GM18505 (cell line): ENCODE results near the gene CCDC192.
"Not testable (repeated sequence)": the region's sequence is repeated elsewhere in the genome, so short reads cannot be mapped to it uniquely, and the experiment has no call there.

Source experiments
- ATAC-seq: cut with Tn5 transposase; IDR thresholded peaks from one replicate; pipeline ENCODE4 v1.9.1; 2021; ENCODE audit not compliant: unreplicated experiment
- POLR2A ChIP-seq: IDR thresholded peaks from 4 replicates; pipeline ENCODE4 v1.6.1; 2011; ENCODE audit warnings: borderline replicate concordance; ENCODE audit not compliant: insufficient read depth, insufficient read length; ENCODE audit errors: extremely low read depth

CCDC192 gene

GRCh38 chr5:127684726-127685467, 18.3 kb upstream of the CCDC192 start:
- ATAC-seq: no peak

GRCh38 chr5:127685662-127686061, 17.5 kb upstream of the CCDC192 start:
- ATAC-seq: no peak
- TF ChIP-seq POLR2A: no peak

More at GRCh38 chr5:127684726-127685467, 18.3 kb upstream of the CCDC192 start:
- no peak for TF ChIP-seq POLR2A

GRCh38 chr5:127686424-127686823, 16.8 kb upstream of the CCDC192 start:
- no peak for ATAC-seq
- TF ChIP-seq POLR2A: no peak

DNA sequence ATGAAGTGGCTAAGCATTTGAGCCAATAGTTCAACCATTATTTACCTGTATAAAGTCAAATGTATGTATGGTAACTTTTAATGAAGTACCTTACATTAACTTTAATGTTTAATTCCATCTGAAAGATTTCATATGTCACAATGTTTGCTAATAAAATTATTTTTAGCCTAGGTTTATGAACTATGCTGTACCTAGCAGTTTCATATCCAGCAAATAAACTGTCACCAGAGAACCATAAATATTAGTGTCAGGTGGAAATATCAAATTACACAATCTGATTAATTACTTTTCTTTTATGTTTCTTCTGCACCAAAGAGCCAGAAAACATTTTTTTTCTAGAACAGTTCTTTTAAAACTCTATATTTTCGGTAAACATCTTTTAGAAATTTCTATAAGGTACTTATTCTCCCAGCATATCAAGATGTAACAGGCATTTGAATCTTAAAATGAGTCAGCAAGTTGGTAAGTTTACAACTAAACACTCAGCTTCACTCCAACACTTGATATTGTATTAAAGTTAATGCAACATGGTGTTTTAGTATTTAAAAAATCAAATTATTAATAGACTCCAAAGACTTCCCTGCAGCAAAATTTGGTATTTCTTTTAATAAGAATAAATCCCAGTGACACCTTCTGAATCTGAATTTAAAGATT, 8.5 kb upstream of the CCDC192 start:
- TF ChIP-seq POLR2A: no peak
- ATAC-seq: no peak

GRCh38 chr5:127695346-127695745, 7.8 kb upstream of the CCDC192 start:
- no peak for ATAC-seq
- TF ChIP-seq POLR2A: no peak

DNA sequence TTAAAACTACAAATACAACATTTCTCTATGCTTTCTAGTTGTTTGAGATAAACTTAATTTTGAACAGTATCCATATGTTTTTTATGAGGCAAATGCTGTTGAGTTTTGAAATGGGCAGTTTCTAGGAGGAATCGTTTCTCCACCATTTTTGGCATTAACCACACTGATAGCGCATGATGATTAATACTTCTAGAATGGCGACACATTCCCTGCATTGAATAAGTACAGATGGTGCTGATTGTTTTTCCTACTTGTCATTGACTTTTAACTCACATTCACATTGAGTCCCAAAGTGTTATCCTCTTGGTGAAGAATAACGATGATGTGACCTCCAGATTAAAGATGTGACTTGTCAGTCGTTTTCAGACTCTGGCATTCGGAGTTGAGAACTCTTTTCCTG, 6.5 kb upstream of the CCDC192 start:
- no peak for ATAC-seq
- no peak for TF ChIP-seq POLR2A

DNA sequence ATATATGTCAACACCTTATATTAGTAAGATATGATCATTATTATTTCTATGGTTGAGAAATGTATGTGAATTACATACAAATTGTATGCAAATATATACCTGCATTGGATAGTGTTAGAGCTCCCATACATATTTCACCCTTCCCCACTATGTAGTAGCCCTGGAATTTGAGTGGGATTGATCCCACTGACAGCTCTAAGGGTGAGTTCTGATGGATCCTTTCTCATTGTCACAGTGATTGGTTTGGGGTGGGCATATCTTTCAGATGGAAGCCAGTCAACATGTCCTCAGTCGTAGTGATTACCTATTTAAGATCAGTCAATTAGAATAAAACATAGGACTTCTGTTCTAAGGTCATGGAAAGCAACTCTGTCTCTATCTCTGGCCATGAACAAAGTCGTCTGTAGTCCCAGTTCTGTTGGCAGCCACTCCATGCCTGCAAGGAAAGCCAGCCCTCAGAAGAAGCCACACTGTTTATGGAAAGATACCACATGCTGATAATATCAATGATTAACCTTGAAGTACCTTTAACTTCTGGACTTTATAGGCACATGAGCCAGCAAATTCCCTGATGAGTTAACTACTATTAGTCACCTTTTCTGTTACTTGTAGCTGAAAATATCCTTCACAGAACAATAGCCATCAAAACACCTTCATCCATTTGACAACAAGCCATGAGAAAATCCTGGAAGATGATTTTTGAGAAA, 5.1 kb upstream of the CCDC192 start:
- no peak for ATAC-seq
- no peak for TF ChIP-seq POLR2A

DNA sequence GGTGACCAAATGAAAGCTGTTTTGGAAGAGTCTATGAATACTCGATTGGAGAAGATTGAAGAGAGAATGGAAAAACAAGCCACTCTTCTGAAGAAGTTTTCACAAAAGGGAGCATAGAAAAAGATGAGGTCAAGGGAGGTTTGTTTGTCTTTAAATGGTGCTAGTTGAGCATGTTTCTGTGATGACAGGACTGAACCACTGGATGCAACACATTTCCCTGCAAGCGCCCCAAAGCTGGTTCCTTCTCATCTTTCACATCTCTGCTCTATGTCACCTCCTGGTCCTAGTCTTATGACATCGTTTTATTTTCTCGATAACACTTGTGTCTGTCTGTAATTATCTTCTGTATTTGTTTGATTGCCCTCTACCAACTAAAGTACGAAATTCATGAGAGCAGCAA, 3.8 kb upstream of the CCDC192 start:
- no peak for ATAC-seq
- no peak for TF ChIP-seq POLR2A

DNA sequence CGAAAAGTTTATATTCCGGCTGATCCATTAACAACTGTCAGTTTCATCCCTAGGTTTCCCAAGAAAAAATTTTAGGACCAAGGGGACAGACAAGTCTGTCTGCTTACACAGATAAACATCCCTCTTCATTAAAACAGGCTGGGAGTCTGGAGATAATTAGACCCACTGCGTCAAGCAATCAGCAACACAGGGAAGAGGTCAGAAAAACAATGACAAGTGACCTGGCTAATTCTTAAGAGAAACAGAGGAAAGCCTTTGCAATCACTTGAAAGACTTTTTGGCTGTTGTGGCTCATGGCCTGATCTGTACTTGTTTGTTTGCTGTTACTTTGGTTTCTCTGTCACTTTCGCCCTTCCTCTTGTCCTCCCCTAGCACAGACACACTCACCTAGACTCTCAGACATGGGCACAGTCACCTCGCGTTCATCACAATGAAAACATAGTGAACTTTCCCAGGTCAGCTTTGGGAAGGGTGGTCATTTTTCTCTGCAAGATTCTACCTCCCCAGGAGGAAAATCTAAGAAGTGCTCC, 2.9 kb upstream of the CCDC192 start:
- no peak for TF ChIP-seq POLR2A
- no peak for ATAC-seq

DNA sequence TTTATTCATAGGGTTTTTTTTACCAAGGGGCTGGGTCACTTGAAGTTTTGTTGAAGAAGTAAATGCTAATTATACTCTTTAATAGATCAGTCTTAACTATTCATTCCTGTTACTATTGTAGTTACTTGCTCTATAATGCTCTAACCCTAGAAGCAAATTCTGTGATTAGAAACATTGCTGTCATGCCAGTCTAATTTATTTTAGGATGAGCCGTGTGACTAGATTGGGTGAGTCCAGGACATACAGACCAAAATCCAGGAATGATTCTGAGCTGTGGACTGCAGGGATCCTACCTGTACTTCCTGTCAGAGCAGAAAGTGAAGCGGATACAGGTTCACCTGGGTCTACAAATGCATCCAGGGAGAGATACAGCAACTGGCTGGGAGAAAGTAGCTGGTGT, 757 bp upstream of the CCDC192 start:
- no peak for TF ChIP-seq POLR2A
- ATAC-seq: no peak

DNA sequence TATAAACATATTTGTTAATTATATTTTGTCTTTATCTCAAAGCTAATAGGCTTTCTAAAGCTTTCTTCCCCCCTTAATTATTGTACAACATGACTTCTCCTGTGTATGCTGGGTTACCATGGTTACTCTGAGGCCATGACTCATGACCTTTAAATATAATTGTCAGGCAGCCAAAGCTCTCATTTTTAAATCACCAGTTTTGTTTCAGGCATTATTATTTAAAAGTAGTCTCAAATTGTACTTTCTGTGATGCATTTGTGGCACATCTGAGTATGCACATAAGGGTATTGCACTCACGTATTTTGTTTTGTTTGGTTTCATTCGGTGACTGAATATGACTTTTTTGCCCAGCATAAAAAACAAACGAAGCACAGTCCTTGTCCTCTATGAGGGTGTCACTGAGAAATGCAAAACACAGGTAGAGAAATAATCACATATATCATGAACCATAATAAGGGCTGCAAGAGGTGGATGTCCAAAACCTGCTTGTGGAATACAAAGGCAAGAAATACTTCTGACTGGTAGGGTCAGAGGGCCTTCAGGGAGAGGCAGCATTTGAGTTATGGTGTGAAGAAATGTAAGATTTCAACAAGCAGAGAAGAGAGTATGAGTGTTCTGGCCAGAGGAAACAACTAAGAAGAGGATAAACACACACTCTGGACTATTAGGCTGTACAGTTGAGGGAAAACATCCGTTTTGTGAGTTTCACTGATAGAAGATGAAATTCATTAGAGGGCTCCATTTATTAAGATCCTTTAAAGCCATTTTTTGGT, 2.1 kb downstream of the CCDC192 start:
- ATAC-seq: no peak
- no peak for TF ChIP-seq POLR2A

- no peak for ATAC-seq
Observed at GRCh38 chr5:127706691-127707090, 3.5 kb downstream of the CCDC192 start.

GRCh38 chr5:127707209-127707608, 4.0 kb downstream of the CCDC192 start:
- no peak for ATAC-seq
- no peak for TF ChIP-seq POLR2A

More at GRCh38 chr5:127706691-127707090, 3.5 kb downstream of the CCDC192 start:
- TF ChIP-seq POLR2A: no peak

DNA sequence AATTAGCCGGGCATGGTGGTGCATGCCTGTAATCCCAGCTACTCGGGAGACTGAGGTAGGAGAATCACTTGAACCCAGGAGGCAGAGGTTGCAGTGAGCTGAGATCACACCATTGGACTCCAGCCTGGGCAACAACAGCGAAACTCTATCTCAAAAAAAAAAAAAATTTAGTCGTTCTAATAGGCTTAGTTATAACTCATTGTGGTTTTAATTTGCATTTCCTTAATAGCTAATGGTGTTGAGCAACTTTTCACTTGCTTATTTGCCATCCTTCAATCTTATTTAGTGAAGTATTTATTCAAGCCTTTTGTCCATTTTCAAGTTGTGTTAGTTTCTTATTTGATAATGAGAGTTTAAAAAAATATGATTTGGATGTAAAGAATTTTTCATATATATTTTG, 9.9 kb downstream of the CCDC192 start:
- ATAC-seq: not testable (repeated sequence)

GRCh38 chr5:127718181-127718580, 15.0 kb downstream of the CCDC192 start:
- no peak for TF ChIP-seq POLR2A
- ATAC-seq: no peak
